Activated T-helper 1 cell treated with anti-CD3 and anti-CD28 coated beads, Interleukin-2, amount 50 U/mL, for 16 hours (primary cell): ENCODE measurements around the gene EOLA1.
"Not testable (repeated sequence)": the region's sequence is repeated elsewhere in the genome, so short reads cannot be mapped to it uniquely, and the experiment has no call there.

Experiments used
- DNase-seq, 2 donors: peaks; one replicate each; pipeline ENCODE4 v3.0.0-alpha.2; 2020; ENCODE audit warnings: low read depth in 1 of 2, low spot score in 1 of 2

The EOLA1 gene

GRCh38 chrX:149541521-149542047 is 772 bp downstream of the EOLA1 start:
- DNase-seq, result no peak

GRCh38 chrX:149545545-149546543 is 5.0 kb downstream of the EOLA1 start:
- DNase-seq, result not testable (repeated sequence)

DNA sequence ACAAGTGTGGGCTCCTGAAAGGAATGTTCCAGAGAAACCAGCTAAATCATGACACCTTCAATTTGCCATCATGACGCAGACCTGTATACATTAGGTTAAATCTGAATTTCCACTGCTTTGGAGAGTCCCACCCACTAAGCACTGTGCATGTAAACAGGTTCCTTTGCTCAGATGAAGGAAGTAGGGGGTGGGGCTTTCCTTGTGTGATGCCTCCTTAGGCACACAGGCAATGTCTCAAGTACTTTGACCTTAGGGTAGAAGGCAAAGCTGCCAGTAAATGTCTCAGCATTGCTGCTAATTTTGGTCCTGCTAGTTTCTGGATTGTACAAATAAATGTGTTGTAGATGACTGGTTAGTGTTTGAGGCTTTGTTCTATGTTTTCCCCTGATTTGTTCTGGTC is 6.2 kb downstream of the EOLA1 start:
- not testable (repeated sequence) for DNase-seq

DNA sequence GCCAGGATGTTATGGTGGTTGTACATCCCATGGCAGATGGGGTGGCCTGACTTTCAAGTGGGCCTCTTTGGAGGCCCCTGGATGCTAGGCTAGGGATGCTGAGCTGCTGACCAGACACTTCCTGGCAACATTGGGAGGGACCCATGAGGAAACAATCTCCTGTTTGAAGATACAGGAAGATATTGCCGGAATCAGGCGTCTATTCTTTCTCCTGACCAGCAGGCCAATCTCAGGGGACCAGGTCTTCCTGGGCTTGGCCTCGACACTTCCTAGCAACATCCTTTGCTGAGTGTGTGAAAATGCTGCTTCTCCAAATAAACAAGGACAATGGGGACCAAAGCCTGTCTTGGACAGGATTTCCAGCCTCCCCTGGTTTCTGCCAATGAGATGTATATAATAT is 7.0 kb downstream of the EOLA1 start:
- DNase-seq, result not testable (repeated sequence)

DNA sequence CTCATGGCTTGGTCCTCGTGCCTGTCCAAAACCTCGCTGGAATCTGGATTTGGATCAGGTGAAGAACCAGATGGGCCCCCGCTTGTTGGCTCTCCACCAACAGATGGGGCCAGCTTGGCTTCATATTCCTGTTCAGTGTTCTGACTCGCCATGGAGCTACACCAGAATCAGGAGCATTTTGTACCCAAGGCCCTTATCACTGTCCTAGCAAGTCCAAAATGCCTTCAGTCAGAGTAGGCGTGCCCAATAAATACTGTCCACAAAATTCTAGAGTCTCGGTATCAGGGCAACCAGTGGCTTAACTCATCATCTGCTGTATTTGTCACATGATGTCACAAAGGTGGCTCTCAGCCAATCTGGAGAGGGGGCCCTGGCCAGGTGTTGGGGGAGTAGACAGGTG is 8.9 kb downstream of the EOLA1 start, which contains the start of gene HSFX3:
HSFX3 (minus strand) TSS at position 224 of the 400 bp plus-strand sequence; CDS start at position 152, 72 bp downstream.
- not testable (repeated sequence) for DNase-seq

DNA sequence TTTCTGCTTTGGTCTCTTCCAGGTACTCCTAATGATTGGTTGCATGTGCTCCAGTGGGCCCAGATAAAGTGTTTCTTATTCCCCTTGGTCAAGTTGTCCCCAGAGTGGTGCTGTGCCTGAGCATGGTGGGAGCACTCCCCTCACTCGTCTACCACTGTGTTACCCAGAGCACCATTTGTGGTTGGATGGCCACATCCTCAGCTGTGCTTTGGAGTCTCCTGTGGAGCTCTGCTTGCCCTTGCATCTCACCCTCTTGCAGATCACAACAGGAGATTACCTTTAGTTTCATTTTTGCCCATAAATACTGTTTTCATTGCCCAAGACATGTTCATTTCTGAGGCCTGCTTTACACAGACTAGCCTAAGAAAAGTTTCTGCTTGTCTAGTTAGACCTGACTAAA is 9.6 kb downstream of the EOLA1 start:
- DNase-seq, result not testable (repeated sequence)

DNA sequence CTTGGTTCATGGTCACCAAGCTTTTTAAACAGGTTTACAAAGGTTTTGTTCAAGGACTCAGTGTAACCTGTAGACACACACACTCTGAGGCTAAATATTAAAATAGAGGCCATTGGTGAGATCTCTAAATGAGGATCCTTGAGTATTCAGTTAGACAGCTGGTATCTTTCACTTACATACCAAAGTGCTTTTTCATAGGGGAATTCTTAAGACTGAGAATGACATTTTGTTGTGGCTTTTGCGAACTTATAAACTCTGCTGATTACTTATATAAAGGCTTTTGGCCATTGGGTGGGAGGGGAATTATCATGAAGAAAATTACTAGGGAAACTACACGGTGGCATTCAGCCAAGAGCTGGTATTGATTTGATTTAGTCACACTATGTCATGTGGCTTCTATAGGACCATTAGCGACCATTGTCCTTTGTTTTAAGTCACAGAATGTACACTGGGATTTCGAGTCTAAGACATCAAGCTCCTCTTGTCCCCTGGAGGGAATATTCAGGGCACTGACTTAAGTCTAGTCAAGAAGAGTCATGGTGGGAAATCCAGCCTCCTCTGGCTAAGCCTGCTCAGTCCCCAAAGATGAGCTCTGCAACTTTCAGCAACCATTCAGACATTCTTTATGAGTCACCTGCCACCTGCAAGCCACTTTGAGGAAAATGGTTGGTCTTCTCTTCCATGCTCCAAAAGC is 10.6 kb downstream of the EOLA1 start:
- DNase-seq, result not testable (repeated sequence)

DNA sequence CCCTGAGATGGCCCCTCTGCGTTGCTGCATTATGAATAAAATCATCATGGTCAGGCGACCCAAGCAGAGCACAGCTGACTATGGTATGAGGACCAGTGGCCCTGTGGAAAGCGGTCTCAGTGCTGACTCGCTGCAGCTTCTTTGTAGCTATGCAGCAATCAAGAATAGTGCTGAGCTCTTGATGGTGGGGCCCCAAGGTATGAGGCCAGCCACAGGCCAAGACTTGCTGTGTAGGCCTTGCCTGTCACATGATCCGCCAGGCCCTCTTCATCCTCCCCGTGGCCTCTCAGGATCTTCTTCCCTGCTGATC is 11.1 kb downstream of the EOLA1 start:
- not testable (repeated sequence) for DNase-seq

DNA sequence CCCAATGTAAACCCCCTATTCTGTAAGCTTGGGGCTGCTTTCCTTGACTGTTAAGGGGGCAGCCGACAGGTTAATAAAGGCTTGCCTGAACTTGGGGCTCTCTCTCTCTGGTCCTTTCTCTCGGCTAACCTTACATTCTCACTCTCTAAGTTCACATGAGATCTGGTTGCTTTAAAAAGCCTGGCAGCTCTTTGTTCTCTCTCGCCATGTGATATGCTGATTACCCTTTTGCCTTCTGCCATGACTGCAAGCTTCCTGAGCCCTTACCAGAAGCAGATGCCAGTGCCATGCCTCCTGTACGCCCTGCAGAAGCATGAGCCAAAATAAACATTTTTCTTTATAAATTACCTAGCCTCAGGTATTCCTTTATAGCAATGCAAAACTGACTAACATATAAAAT is 14.4 kb downstream of the EOLA1 start:
- not testable (repeated sequence) for DNase-seq

GRCh38 chrX:149563359-149563758 is 22.5 kb downstream of the EOLA1 start:
- no peak for DNase-seq

DNA sequence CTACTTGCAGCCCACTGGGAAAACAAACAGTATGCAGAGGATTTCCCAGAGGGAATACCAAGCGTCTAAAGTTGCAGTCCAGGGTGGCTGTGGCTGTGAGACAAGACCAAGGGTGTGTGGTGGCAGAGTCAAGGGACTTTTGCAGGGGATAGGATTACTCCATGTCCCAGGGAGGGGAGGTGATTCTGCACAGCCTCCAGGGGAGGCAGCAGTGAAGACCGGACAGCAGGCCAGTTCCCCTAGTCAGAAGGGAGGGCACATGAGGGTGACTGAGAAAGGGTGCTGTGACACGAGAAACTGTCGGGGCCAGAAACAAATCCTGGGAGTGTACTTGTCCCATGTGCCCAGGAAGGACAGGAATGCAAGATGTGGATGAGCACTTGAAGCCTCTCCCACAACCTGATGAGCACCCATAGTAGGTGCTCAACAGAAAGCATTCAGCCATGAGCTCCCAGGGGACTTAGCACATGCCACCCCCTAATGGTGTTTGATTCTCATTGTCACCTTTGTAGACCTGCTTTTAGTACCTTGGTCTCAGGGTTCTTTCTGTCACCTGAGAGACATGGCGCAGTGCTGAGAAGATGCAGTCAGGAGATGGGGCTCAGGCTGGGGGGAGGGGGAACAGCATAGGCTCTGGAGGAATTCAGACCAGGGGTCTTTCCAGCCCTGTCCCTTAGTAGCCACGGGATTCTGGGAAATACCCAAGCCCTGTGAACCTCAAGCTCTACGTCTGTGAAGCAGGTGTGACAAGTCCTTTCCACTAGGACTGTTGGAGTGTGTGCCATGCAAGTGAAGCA is 27.0 kb downstream of the EOLA1 start:
- DNase-seq, result no peak

- no peak for DNase-seq
These were observed 28.0 kb downstream of the EOLA1 start for GRCh38 chrX:149568701-149569296.

DNA sequence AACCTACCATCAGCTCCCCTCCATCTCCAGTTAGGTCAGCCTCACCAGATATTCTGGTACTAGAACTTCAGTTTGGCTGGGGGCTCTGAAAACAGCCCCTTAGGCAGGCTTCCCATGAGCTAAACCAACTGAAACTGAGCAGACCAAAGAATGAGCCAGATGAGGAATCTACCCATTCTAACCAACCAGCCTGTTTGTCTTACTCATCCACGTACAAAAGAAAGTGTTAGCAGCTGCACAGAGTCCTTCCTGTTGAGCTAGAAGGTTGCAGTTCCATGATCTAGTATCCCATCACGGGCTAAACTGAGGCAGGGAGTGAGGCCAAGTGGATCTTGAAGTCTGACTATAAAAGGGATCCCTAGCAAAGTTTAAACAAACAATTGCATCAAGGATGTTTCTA is 29.0 kb downstream of the EOLA1 start:
- no peak for DNase-seq

GRCh38 chrX:149570668-149571067 is 29.9 kb downstream of the EOLA1 start:
- no peak for DNase-seq

DNA sequence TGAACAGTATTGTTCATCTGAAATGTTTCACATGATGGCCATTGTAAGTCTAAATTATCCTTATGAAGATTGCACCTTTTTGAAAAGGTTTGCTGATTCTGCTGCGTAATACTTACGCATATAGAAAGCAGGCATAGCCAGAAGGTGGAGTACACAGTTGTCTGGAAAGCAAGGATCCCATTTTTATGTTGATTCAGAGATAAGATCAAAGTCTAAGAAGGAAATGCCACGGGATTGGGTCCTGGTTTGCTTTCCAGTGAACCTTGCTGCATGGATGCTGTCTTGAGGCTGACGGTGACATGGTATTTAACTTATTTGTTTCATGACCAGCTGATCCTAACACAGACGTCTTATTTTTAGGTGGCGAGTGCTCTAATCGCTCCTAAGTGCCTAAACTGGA is 31.0 kb downstream of the EOLA1 start:
- no peak for DNase-seq

- DNase-seq, result no peak
These were observed 31.9 kb downstream of the EOLA1 start for GRCh38 chrX:149572743-149573142.

GRCh38 chrX:149573456-149573855 is 32.6 kb downstream of the EOLA1 start:
- DNase-seq, result not testable (repeated sequence)

DNA sequence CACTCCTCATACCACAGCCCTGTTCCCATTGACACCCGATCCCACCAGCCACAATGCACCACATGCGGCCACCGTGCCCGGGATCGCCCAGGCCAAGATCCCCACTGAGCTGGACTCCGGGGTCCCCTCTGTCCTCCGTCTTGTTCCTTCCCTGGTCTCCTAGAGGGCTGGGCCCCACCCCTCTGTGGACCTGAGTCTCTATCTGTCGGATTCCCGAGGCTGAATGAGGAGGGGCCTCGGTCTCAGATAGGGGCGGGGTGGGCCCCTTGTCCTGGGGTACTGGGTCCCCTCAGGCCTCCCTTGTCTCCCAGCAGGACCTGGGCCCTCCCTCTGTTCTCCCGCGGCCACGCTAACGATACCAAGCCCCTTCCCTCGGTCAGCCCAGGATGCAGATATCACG is 44.8 kb downstream of the EOLA1 start:
- not testable (repeated sequence) for DNase-seq

- DNase-seq, result not testable (repeated sequence)
These were observed 46.5 kb downstream of the EOLA1 start, which contains the start of gene MAGEA9B for GRCh38 chrX:149587359-149587758. MAGEA9B (minus strand) TSS chrX:149587459; CDS start chrX:149583179, 4,280 bp downstream.

GRCh38 chrX:149590993-149591392 is 50.2 kb downstream of the EOLA1 start:
- DNase-seq, result not testable (repeated sequence)
